Peyer's patch (tissue), 4 donors: ENCODE results near the gene TOM1L2.

ENCODE experiments used
- POLR2A ChIP-seq, 2 donors: fragments of 450-650 bp; IDR thresholded peaks; one replicate each; pipeline ENCODE4 v1.5.1; 2017; ENCODE audit warnings: antibody characterized with exemption in 2 of 2, mild to moderate bottlenecking in 2 of 2, moderate library complexity in 2 of 2
- TF ChIP-seq, protein P1 (sequence below), 6 experiments: fragments of 450-650 bp in 4 of 6; fragments of 200-600 bp in 2 of 6; sonication (generic) in 1 of 6; IDR thresholded peaks; one replicate each; pipeline ENCODE4 v1.5.1; 2017 to 2019; ENCODE audit warnings: antibody characterized with exemption in 6 of 6, mild to moderate bottlenecking in 3 of 6, moderate library complexity in 1 of 6

DNA sequence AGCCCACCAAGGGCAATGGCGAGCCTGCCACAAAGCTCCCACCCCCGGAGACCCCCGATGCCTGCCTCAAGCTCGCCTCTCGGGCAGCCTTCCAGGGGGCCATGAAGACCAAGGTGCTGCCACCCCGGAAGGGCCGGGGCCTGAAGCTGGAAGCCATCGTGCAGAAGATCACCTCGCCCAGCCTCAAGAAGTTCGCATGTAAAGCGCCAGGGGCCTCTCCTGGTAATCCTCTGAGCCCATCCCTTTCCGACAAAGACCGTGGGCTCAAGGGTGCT is 175.5 kb downstream of the TOM1L2 start:
- TF ChIP-seq, protein P1, sequence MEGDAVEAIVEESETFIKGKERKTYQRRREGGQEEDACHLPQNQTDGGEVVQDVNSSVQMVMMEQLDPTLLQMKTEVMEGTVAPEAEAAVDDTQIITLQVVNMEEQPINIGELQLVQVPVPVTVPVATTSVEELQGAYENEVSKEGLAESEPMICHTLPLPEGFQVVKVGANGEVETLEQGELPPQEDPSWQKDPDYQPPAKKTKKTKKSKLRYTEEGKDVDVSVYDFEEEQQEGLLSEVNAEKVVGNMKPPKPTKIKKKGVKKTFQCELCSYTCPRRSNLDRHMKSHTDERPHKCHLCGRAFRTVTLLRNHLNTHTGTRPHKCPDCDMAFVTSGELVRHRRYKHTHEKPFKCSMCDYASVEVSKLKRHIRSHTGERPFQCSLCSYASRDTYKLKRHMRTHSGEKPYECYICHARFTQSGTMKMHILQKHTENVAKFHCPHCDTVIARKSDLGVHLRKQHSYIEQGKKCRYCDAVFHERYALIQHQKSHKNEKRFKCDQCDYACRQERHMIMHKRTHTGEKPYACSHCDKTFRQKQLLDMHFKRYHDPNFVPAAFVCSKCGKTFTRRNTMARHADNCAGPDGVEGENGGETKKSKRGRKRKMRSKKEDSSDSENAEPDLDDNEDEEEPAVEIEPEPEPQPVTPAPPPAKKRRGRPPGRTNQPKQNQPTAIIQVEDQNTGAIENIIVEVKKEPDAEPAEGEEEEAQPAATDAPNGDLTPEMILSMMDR (IDR thresholded peaks at IDR 0.05): no peak
- TF ChIP-seq POLR2A (IDR thresholded peaks at IDR 0.05): no peak
